ENCODE results near the gene BAMBI.

BAMBI gene

GRCh38 chr10:28681291-28681763, 4.0 kb downstream of the BAMBI start:
- no peak for ATAC-seq (ENCODE audit: low read depth)
- H3K27ac Mint-ChIP-seq = no peak overlapping the region
- no peaks in the 10 kb centered on the region for H3K9me3 Mint-ChIP-seq
- no peak for DNase-seq (ENCODE audit: low spot score in 2 of 2)
- H3K36me3 Mint-ChIP-seq = no peaks in the 10 kb centered on the region
- H3K27me3 Mint-ChIP-seq = peaks cover 17% of the 10 kb centered on the region
- H3K4me3 Mint-ChIP-seq = no peak overlapping the region
- H3K4me1 Mint-ChIP-seq = peaks cover 14% of the 10 kb centered on the region

GRCh38 chr10:28681928-28682750, 4.8 kb downstream of the BAMBI start:
- Mint-ChIP-seq H3K4me1 (peaks cover 11% of the 10 kb centered on the region), H3K4me3 (no peak overlapping the region), H3K27me3 (peaks cover 17% of the 10 kb centered on the region), H3K9me3 (no peaks in the 10 kb centered on the region), H3K27ac (no peak overlapping the region), H3K36me3 (no peaks in the 10 kb centered on the region)
- ATAC-seq (ENCODE audit: low read depth) (no peak), DNase-seq (ENCODE audit: low spot score in 2 of 2) (no peak)

GRCh38 chr10:28684157-28684985, 7.0 kb downstream of the BAMBI start:
- H3K27me3 Mint-ChIP-seq = peaks cover 12% of the 10 kb centered on the region
- no peaks in the 10 kb centered on the region for H3K36me3 Mint-ChIP-seq
- DNase-seq (ENCODE audit: low spot score in 2 of 2) (no peak), ATAC-seq (ENCODE audit: low read depth) (no peak)
- H3K4me3 Mint-ChIP-seq = no peak overlapping the region
- no peaks in the 10 kb centered on the region for H3K9me3 Mint-ChIP-seq
- H3K4me1 Mint-ChIP-seq = peaks cover 6% of the 10 kb centered on the region
- no peak overlapping the region for H3K27ac Mint-ChIP-seq

- ATAC-seq (ENCODE audit: low read depth) (no peak), DNase-seq (ENCODE audit: low spot score in 2 of 2) (no peak)
- H3K27me3 Mint-ChIP-seq = peaks cover 9% of the 10 kb centered on the region
- H3K27ac Mint-ChIP-seq = no peak overlapping the region
- no peaks in the 10 kb centered on the region for H3K9me3 Mint-ChIP-seq
- no peak overlapping the region for H3K4me3 Mint-ChIP-seq
- H3K36me3 Mint-ChIP-seq = no peaks in the 10 kb centered on the region
- H3K4me1 Mint-ChIP-seq = peaks cover under 1% of the 10 kb centered on the region
These were observed 7.8 kb downstream of the BAMBI start for GRCh38 chr10:28684986-28685580.

GRCh38 chr10:28685717-28686116, 8.4 kb downstream of the BAMBI start:
- H3K4me1 Mint-ChIP-seq = no peaks in the 10 kb centered on the region
- ATAC-seq (ENCODE audit: low read depth) (no peak), DNase-seq (ENCODE audit: low spot score in 2 of 2) (no peak)
- no peaks in the 10 kb centered on the region for H3K9me3 Mint-ChIP-seq
- peaks cover 9% of the 10 kb centered on the region for H3K27me3 Mint-ChIP-seq
- no peak overlapping the region for H3K4me3 Mint-ChIP-seq
- H3K36me3 Mint-ChIP-seq = no peaks in the 10 kb centered on the region
- H3K27ac Mint-ChIP-seq = no peak overlapping the region

DNA sequence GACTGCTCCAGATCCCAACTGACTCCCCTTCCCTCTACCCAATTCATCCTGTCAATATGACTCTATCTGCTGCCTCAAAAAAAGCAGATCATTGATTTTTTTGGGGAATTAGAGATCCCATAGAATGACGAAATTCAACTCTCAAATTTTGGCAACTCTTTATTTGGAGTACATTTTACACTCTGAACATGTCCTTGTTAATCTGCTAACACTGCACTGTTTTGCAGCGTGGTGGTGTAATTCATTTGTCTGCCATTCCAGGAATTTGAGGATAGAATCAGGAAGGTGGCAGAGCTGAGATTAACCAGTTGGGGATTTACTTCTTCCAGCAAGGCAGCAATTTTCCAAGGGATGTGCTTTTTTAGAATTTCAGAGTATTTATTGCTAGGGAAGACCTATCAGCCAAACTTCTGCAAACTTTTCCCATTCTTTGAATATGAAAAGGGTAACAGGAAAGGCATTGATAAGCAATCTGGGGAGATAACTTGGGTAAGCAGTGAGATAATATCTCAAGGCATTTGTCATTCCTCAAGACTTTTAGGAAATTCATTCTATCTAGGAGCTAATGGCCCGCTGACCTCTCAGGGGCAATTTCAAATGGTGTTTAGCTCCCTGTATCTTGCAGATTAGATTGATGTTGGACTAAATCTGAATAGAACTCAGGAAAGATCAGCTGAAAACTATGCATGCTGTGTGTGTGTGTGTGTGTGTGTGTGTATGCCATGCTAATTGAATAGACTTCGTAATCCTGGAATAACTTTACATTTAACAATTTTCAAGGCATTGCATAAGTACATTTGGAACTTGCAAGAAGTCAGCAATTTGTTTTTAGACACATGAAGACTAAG, 9.7 kb downstream of the BAMBI start:
- H3K27me3 Mint-ChIP-seq = peaks cover 11% of the 10 kb centered on the region
- no peaks in the 10 kb centered on the region for H3K9me3 Mint-ChIP-seq
- no peaks in the 10 kb centered on the region for H3K36me3 Mint-ChIP-seq
- H3K27ac Mint-ChIP-seq = no peak overlapping the region
- ATAC-seq (ENCODE audit: low read depth) (no peak), DNase-seq (ENCODE audit: low spot score in 2 of 2) (no peak)
- H3K4me1 Mint-ChIP-seq = no peaks in the 10 kb centered on the region
- no peak overlapping the region for H3K4me3 Mint-ChIP-seq

GRCh38 chr10:28687683-28688001, 10.3 kb downstream of the BAMBI start:
- no peak overlapping the region for H3K4me3 Mint-ChIP-seq
- H3K27me3 Mint-ChIP-seq = peaks cover 11% of the 10 kb centered on the region
- H3K27ac Mint-ChIP-seq = no peak overlapping the region
- no peaks in the 10 kb centered on the region for H3K9me3 Mint-ChIP-seq
- no peak for DNase-seq (ENCODE audit: low spot score in 2 of 2)
- ATAC-seq (ENCODE audit: low read depth) = no peak
- H3K36me3 Mint-ChIP-seq = no peaks in the 10 kb centered on the region
- no peaks in the 10 kb centered on the region for H3K4me1 Mint-ChIP-seq

DNA sequence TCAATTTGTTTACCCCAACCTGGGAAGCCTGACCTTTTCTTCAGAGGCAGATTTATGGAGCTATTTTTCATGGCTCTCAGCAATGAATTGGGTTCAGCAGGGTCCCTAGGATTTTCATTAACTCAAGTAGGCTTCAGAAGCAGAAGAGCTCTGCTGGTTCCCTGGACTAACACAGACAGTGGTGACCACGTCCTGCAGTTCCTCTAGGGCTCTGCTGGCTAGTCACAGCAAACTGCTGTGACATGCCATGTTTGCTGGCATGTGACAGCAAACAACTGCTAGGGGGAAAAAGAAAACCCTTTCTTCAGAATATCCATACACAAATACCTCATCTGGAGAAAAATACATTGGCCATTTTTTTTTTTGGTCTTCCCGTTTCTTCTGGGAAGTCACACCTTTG, 13.2 kb downstream of the BAMBI start:
- no peak overlapping the region for H3K4me3 Mint-ChIP-seq
- no peak overlapping the region for H3K27ac Mint-ChIP-seq
- no peaks in the 10 kb centered on the region for H3K36me3 Mint-ChIP-seq
- ATAC-seq (ENCODE audit: low read depth) = no peak
- no peaks in the 10 kb centered on the region for H3K4me1 Mint-ChIP-seq
- H3K27me3 Mint-ChIP-seq = peaks cover 9% of the 10 kb centered on the region
- DNase-seq (ENCODE audit: low spot score in 2 of 2) = no peak
- no peaks in the 10 kb centered on the region for H3K9me3 Mint-ChIP-seq

DNA sequence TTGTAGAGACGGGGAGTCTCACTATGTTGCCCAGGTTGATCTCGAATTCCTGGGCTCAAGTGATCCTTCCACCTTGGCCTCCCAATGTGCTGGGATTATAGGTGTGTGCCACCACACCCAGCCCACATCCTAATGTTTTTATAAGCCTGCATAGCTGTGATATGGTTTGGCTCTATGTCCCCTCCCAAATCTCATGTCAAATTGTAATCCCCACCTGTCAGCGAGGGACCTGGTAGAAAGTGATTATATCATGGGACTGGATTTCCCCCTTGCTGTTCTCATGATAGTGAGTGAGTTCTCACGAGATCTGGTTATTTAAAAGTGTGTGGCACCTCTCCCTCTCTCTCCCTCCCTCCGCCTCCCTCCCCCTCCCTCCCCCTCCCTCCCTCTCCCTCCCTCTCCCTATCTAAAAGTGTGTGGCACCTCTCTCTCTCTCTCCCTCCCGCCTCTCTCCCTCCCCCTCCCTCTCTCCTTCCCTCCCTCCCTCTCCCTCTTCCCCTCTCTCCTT, 13.9 kb downstream of the BAMBI start:
- no peaks in the 10 kb centered on the region for H3K9me3 Mint-ChIP-seq
- ATAC-seq (ENCODE audit: low read depth) = no peak
- H3K4me3 Mint-ChIP-seq = no peak overlapping the region
- H3K27ac Mint-ChIP-seq = no peak overlapping the region
- H3K4me1 Mint-ChIP-seq = no peaks in the 10 kb centered on the region
- H3K27me3 Mint-ChIP-seq = peaks cover 9% of the 10 kb centered on the region
- no peaks in the 10 kb centered on the region for H3K36me3 Mint-ChIP-seq
- no peak for DNase-seq (ENCODE audit: low spot score in 2 of 2)

DNA sequence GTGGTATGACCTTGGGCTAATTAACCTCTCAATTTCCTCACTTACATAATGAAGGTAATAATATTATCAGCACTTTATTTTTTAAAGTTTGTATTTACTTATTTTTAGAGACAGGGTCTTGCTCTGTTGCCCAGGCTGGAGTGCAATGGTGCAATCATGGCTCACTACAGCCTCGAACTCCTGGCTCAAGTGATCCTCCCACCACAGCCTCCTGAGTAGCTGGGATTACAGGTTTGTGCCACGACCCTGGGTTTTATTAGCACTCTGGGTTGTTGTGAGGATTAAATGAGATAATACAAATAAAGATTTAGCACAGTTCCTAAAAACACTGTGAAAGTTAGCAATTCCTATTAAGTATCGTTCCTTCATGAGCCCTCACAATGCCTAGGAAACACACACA, 14.7 kb downstream of the BAMBI start:
- Mint-ChIP-seq H3K27me3 (peaks cover 9% of the 10 kb centered on the region), H3K36me3 (no peaks in the 10 kb centered on the region), H3K4me1 (no peaks in the 10 kb centered on the region), H3K9me3 (no peaks in the 10 kb centered on the region), H3K4me3 (no peak overlapping the region), H3K27ac (no peak overlapping the region)
- DNase-seq (ENCODE audit: low spot score in 2 of 2) (no peak), ATAC-seq (ENCODE audit: low read depth) (no peak)

GRCh38 chr10:28694530-28694929, 17.2 kb downstream of the BAMBI start:
- H3K4me3 Mint-ChIP-seq = no peak overlapping the region
- no peaks in the 10 kb centered on the region for H3K36me3 Mint-ChIP-seq
- H3K9me3 Mint-ChIP-seq = no peaks in the 10 kb centered on the region
- DNase-seq (ENCODE audit: low spot score in 2 of 2) (no peak), ATAC-seq (ENCODE audit: low read depth) (no peak)
- no peak overlapping the region for H3K27ac Mint-ChIP-seq
- H3K4me1 Mint-ChIP-seq = no peaks in the 10 kb centered on the region
- H3K27me3 Mint-ChIP-seq = peaks cover 12% of the 10 kb centered on the region

DNA sequence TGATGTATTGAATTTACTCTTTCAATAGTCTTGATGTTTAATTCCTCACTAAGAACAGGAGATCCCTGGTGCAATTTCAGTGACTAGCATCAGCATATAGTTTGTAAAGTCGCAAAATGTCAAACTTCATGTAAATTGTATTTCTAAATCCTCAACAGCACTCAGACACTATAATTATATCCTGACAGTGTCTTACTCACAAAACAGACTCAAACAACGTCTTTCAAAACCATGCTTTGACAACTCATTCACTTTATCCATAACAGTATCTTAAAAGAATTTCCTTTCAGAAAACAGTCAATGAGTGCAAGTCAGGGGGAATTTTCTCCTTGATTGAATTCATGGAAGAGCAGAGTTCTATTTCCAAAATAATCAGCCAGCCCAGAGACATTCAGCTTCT, 20.8 kb downstream of the BAMBI start:
- DNase-seq (ENCODE audit: low spot score in 2 of 2) = no peak

DNA sequence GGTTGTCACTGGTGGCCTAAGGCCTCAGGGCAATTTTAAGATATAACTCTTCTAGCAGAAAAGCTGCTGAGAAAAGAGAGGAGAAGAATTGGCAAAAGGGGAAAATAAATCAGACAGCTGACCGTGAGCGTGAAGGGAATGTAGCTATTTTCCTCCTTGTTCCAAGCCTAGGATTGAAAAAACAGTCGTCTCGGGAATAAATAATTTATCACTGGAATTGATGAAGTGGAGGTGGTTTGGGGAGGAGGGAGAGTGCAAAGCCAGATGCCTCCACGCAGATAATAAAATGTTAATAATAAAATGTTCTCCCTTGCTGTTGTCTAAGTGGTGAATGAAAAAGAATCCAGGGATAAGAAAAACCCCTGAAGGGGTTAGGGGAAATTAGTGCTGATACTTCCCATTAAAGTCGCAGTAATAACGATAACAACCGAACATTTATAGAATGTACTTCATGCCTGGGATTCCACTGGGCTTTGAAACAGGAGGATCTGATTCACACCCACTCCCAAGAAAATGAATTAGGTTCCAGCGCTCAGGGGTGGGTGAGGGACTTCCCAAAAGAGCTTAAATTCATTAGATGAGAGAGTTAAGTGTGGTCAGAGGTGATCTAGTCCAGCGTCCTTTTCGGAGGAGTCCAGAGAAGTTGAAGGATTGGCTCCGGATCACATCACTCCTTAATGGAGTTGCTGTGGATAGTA, 27.3 kb downstream of the BAMBI start:
- H3K27ac Mint-ChIP-seq = no peak overlapping the region
- H3K36me3 Mint-ChIP-seq = no peaks in the 10 kb centered on the region
- DNase-seq (ENCODE audit: low spot score in 2 of 2) (no peak), ATAC-seq (ENCODE audit: low read depth) (no peak)
- H3K4me1 Mint-ChIP-seq = no peaks in the 10 kb centered on the region
- no peaks in the 10 kb centered on the region for H3K9me3 Mint-ChIP-seq
- peaks cover 5% of the 10 kb centered on the region for H3K27me3 Mint-ChIP-seq
- no peak overlapping the region for H3K4me3 Mint-ChIP-seq

More for the DNA sequence above, 20.8 kb downstream of the BAMBI start:
- Mint-ChIP-seq H3K9me3 (no peaks in the 10 kb centered on the region), H3K4me1 (no peaks in the 10 kb centered on the region), H3K27ac (no peak overlapping the region), H3K27me3 (peaks cover 7% of the 10 kb centered on the region), H3K36me3 (no peaks in the 10 kb centered on the region), H3K4me3 (no peak overlapping the region)
- ATAC-seq (ENCODE audit: low read depth) = no peak
